Measurements from ENCODE around the gene RNF145.

RNF145 gene

DNA sequence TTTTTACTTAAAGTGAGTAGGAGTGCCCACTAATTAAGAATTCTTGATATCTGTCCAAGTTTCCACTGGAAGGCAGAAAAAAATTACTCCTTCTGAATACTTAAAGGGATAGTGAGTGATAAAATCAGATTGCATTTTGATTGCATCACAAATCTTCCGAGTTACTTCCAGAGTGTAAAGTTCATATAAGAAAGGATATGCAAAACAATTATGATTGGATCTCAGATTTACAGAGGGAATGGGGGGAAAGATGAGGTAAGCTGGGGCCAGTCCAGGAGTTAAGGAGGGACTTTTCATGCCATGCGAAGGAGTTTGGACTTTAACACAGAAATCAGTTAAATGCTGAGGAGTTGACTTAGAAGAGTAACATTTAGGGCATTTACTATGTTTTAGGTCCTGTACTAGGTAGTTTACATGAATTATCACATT, 9.3 kb upstream of the RNF145 start:
- no peak for DNase-seq (ENCODE audit: low read depth in 2 of 2)

DNA sequence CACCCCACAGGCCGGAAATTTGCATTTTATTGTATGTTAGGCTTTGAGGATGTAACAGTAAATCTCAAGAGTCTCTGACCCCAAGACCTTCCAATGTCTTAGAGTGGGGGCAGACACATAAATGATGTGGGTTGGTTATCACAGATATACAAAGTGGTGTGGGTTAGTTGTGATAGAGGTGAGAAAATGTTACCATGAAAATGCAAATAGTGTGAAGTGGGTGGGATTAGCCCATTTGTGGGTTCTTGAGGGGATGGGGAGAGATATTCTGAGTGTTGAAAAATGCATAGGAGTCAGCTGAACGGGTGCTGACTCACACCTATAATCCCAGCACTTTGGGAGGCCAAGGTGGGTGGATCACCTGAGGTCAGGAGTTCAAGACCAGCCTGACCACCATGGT, 7.9 kb upstream of the RNF145 start:
- no peak for DNase-seq (ENCODE audit: low read depth in 2 of 2)

DNA sequence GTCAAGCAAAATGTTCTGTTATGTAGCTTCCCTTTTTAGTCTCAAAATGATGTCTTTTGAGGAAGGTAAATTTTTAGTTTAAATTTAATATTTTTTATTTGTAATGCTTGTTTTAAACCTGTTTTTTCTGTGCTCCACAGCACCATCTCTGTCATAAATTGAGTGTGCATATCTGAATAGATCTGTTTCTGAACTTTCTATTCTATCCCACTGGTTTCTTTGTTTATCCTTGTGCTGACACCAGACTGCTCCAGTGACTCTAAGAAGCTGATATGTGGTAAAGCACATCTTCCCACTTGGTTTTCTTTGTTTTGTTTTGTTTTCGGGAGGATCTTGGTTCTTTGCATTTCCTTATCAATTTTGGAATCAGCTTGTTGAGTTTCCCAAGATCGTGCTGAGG, 7.1 kb upstream of the RNF145 start:
- DNase-seq (ENCODE audit: low read depth in 2 of 2), result no peak

DNA sequence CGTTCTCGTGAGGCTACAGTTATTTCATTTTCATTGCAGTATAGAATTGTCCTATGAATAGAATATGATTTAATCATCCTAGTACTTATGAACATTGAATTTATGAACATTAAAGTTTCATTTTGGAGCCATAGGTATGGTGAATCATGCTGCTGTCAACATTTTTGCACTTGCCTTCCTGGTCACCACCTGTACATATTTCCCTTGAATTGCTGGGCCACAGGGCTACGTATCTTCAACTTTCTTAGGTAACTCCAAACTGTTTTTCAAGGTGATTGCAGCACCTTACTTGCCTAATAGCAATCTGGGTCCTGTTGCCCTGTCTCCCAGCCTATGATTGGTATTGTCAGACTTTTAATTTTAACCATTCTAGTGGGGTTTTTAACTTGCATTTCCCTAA, 6.5 kb upstream of the RNF145 start:
- DNase-seq (ENCODE audit: low read depth in 2 of 2), result no peak

DNA sequence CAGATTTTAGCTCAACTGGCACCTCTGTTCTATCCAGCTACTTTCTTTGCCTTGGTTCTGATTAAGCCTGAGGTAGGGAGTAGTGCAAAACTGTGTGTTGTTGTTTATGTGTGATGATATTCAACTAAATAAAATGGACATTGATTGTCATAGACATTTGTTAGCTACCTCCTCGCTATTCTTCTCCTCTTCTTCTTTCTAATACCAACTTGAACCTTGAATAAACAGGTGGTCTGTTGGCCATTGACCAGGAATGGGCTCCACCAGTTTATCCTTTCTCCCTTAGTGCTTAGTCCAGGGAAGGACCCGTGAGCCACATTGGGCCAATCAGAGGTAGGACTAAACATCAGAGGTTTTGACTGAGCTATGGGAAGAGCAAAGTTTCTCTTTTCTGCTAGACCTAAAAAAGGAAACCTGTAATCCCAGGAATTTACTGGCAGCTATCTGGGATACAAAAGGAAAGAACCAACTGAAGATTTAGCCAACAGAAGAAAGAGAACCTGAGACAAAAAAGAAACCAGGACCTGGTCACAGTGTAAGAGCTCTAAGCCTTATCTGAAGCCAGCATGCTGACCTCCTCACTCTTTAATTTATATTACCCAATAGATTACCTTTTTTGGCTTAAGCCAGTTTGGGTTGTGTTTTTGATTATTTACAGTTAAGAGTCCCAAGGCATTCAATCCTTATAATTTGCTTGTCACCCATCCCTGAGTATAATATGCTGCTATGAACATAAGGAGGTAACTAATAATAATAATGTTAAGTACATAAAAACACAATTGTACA, 5.3 kb upstream of the RNF145 start:
- no peak for DNase-seq (ENCODE audit: low read depth in 2 of 2)

DNA sequence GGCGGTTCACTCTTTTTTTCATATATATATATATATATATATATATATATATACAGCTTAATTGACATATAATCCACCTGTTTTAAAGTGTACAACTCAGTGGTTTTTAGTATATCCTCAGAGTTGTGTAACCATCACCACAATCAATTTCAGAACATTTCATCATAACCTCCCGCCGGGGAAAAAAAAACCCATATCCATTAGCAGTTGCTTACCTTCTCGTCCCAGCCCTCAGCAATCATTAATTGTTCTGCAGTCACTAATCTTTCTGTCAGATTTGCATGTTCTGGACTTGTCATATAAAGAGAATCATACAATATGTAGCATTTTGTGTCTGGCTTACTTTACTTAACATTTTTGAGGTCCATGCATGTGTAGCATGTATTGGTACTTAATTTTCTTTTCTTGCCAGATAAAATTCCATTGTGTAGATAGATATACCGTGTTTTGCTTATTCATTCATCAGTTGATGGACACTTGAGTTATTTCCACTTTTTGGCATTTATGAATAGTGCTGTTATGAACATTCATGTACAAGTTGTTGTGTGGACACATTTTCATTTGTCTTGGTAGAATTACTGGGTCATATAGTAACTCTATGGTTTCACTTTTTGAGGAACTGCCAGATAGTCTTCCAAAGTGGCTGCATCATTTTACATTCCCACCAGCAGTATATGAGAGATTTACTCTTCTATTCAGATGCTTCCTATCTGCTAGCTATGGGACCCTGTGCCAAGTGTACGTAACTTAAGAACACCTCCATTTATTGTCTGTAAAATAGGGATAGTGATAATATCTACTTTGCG, 3.5 kb upstream of the RNF145 start:
- DNase-seq (ENCODE audit: low read depth in 2 of 2), result no peak

DNA sequence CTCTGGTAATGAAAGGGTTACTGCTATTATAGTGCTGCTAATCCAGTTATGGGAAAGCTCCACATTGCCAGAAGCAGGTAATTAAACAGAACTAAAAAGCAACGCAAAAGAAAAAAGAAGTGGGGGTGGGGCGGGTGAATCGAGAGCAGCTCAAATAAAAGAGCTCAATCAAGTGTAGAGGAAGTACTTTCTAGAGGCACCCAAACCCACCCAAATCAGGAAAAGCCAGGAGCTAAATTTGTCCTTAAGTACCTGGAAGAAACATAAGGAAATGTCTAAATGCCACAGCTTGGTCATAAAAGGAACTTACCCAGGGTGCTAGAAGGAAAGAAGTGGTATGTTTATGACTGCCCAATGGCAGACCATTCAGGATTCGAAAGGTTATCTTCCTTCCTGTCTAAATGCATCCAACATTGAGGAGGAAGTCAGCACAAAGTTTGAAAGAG, 2.4 kb upstream of the RNF145 start:
- no peak for DNase-seq (ENCODE audit: low read depth in 2 of 2)

DNA sequence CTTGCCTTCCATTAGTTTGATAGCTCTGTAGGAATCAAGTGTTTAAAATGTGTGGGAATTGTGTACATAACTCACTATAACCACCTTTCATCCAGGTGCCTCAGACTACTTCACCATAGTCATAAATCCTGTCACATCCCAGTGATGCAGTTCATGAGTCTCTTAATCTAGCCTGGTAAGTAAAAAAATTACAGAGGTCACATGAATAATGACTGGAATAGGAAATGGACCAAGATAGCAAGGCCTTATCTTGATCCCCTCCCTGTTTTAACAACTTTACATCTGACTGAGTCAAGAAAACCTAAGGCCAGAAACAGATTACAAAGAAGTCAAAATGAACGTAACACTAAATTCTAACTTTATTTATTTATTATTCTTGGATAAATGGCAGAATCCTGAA, 1.5 kb upstream of the RNF145 start:
- no peak for DNase-seq (ENCODE audit: low read depth in 2 of 2)

DNA sequence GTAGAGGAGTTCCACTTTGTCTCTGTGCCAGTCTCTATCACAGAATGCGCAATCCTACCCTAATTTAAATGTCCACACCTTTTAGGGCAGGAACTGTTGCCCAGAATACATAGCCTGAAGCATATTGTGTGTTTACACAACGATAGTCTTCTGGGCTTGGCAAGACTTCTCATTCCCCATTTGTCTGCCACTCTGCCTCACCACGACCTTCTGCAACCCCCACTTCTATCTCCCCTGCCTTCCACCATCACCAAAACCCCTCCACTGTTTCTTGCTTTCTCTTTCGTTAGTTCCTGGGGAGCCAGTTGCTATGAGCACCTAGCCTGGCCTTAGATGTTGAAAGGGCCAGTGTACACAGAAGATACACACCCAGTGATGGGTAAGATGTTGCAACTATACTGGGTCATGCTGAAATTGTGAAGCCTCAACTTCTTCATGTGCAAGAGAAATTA, 883 bp upstream of the RNF145 start:
- no peak for DNase-seq (ENCODE audit: low read depth in 2 of 2)

DNA sequence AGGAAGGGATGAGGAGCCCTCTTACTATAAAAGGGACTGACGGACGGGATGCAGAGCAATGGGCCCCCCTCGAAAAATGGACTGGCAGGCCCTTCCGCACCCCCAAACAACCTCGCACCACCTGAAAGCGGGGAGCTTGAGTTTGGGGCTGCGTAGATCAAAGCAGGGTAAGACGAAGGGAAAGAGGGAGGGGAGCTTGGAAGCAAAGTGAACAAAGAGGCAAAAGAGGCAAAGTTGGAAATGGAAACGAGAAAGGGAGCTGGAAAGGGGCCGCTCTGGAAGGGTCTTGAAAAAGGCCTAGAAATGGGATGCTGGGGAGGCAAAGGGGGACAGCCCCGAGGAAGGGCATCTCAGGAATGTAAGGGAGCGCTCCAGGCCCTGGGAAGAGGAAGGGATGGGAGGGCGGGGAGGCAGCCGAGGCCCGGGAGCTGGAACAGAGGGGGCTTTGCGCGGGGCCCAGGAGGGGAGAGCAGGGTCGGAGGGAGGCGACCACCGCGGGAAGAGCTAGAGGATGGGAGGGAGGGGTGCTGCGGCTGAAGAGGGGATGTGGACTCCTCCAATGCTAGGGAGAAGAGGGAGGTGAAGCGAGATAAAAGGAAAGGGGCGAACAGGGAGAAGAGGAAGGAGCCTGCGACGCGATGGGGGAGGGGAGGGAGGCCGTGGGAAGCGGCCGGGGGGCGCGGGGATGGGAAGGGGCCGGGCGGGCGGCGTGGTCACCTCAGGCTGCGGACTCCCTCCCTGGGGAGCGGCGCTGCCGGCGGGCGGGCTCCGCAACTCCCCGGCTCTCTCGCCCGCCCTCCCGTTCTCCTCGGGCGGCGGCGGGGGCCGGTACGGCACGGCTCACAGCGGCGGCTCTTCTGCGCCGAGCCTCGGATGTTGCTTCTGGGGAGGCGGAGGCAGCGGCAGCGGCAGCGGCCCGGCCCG, 577 bp downstream of the RNF145 start:
- peak in 1 of 2 experiments; percentile 17 for DNase-seq (ENCODE audit: low read depth in 2 of 2)

DNA sequence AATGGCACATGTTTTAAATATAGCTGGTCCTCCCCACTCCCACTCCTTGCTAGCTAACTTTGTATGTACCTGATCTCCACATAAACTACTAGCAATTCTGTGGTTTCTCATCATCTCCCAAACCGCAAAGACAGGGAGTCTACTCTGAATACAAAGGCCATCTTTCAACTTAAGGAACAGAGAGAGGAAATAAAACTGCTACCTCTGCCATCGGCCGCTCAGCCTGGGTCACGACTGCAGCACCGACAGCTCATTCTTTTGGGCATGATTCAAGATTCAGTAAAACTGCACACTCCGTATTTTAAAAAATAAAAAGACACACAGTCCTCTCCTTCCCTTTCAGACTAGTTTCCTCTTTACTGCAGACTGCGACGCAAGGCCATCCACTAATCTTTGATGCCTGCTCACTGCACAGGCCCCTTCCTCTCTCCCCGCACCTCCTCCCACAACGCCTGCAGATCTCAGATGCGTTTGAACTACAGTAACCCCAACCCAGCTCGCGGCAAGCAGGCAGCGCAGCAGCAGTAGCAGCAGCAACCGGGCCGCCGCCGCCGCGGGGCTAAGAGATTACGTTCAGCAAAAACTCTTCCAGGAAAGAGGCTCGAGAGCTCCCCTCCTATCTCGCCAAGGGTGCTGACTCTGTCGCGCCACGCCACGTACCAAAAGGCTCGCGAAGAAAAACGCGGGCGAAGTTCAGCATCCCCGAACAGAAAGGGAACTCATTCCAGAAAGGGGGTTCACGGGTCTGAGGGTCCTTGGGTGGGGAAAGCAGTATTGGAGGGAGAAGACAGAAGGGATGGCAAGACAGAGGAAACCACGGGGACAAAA, 1.5 kb downstream of the RNF145 start:
- peak; percentile 63 to 68 for DNase-seq (ENCODE audit: low read depth in 2 of 2)

DNA sequence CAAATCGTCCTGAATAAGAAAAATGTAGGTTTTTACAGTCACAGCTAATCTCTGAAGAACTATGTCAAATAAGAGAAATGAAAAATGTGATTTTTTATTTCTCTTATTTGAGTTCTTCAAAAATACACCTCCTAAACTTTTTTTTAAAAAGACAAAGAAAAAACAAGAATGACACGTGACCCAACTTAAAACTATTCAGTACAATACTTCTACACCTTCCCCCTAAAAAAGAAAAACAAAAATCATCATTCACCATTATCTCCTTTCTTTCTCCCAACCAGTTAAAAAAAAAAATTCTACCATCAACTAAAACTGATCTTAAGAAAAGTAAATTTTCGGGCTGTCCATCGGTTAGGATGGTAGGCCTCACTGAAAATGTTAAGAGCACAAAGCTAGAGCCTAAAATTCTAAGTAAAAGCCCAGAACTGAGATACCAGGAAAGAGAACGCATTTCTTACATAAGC, 2.1 kb downstream of the RNF145 start:
- DNase-seq (ENCODE audit: low read depth in 2 of 2), result no peak

DNA sequence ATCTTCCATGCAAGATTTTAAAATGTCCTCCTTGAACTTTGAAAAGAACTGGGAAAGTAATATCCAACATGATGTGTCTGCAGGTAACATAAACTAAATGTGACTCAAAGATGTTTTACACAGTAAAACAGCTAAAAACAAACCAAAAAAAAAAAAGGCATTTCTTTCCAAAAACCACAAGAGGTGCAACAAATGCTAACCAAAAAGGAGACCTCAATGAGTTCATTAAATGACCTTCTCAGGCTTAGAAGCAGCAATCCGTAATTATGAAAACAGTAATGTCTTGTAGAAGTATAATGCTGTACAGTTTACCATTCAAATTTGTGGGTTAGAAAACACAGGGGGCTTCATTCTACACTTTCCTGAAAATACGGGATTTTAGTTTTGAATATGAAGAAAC, 2.5 kb downstream of the RNF145 start:
- DNase-seq (ENCODE audit: low read depth in 2 of 2), result no peak

DNA sequence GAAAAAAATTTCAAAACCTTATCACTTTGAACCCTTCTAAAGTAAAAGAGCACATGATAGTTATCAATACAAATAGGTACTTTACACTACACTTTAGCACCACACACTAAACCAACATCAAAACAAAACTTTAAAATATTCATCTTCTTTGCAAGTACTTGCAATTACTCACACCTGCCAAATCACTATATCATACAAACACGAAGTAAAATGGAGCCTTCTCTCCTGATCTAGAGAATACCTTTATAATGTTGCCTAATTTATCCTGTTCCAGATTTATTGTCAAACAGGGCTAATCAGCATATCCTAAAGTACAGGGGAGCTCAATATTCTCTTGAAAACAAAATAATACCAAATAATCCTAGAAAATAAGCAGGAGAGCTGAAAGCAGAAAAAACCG, 3.0 kb downstream of the RNF145 start:
- no peak for DNase-seq (ENCODE audit: low read depth in 2 of 2)

DNA sequence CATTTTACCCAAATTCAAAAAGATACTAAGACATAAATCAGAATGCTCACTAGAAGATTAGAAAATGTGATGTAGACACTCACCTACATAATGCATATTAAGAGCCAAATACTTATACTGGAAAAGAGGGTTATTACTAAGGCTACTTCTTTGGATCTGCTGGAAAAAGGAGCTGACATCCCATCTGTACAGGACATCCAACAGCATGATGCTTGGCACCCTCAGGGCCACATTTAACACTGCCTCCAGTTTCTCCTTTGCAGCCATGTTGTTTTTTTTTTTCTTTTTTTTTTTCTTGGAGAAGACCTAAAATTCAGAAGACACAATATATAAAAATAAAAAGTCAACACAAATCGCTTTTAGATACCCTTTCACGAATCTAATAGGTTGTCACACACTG, 6.0 kb downstream of the RNF145 start:
- DNase-seq (ENCODE audit: low read depth in 2 of 2), result no peak

DNA sequence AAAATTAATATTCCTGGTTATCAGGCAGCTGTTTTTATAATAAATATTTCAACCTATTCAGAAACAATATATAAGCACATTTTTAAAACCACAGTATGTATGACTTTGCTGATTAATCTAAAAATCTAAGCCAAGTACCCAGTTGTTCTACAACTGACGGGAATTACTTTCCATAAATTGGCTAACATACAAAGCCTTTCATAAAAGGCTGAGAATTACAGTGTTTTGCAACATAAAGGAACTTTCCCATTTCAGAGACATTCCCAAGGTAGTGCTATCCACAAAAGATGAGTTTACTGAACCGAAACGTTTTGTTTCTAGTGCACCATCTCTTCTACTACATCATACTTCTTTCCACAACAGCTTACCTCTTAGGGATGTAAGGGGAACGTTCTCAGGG, 7.2 kb downstream of the RNF145 start:
- no peak for DNase-seq (ENCODE audit: low read depth in 2 of 2)

DNA sequence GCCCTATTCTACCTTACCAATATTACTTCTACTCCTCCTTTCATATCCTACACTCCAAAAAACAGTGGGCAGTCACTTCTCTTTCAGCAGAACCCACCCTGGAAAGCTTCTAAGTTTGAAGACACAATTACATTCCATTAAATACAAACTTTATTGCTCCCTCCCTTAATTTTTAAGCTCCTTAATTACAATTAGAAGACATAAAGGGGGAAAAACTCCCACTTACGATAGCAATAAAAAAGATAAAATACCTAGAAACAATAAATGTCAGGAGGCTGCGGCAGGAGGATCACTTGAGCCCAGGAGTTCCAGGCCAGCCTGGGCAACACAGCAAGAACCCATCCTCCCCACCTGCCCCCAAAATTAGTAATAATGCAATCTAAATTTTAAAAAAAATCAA, 9.6 kb downstream of the RNF145 start:
- no peak for DNase-seq (ENCODE audit: low read depth in 2 of 2)

DNA sequence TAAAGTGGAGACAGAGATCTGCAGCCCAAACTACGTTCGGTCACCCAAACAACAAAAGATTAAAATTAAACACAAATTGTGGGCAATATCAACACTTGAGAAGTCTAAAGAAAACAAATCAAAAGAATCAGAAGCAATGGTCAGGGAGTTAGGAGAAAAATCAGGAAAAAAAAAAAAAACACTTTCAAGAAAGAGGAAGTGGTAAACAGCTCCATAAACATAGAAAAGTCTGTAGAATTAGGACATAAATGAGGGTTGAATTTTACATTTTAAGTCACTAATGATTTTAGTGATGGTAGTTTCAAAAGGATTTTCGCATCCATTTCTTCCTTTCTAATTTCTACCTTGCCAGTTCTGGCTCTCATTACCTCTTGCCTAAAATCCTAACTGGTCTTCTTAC, 10.1 kb downstream of the RNF145 start:
- DNase-seq (ENCODE audit: low read depth in 2 of 2), result no peak

DNA sequence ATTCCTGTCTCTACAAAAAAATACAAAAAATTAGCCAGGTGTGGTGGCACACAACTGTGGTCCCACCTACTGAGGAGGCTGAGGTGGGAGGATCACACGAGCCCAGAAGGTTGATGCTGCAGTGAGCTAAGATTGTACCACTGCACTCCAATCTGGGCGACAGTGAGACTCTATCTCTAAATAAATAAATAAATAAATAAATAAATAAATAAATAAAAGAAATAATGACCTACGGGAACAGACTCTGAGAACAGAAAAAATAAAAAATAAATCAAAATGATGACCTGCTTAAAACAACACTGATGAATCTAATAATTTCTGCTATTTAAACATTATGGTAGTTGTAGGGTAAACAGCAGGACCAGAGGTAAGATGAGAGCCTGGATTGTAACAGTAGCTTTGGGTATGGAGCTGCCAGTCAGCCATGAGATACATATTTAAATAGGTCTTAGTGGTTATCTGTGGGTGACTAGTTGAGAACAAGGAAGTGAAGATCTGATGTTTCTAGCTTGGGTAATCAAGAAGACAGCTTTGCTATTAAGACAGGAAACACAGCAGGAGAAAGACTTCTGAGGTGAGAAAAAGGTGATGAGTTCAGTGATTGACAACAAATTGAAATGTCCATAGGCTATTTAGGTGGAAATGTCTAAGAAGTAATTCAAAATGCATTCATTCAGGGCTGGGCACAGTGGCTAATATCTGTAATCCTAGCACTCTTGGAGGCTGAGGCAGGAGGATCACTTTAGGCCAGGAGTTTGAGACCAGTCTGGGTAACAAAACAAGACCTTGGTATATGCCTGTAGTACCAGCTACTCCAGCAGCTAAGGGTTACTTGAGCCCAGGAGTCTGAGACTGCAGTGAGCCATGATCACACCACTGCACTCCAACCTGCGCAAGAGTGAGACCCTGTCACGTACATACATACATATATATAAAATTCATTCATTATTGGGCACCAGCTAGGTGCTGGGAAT, 11.0 kb downstream of the RNF145 start:
- no peak for DNase-seq (ENCODE audit: low read depth in 2 of 2)

DNA sequence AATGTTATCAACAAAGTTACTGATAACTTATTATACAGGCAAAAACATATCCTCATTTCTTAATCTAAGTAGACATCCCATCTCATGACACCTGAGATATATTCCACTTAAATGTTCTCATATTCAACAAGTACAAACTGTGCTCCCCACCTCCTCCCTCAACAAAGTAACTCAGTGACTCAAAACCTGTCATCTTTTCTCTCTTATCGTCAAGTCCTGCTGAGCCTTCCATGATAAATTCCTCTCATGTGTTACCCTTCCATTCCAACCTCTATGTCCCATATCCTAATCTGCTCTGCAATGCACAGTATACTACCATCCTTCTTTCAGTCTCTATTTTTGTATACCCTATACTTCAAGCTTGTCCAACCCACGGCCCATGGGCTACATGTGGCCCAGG, 13.6 kb downstream of the RNF145 start:
- no peak for DNase-seq (ENCODE audit: low read depth in 2 of 2)

Data from stimulated activated CD4-positive, alpha-beta T cell treated with anti-CD3 and anti-CD28 coated beads, Interleukin-12 subunit alpha, Interleukin-12 subunit beta, amount 100 ng/mL, for 24 hours (primary cell).